NCI-H226 (cell line): ENCODE data around the gene ZNF841.
"Not testable (repeated sequence)": the region's sequence is repeated elsewhere in the genome, so short reads cannot be mapped to it uniquely, and the experiment has no call there.

Experiments used
- DNase-seq: peaks from one replicate; pipeline ENCODE4 v3.0.0-alpha.2; 2015

ZNF841 gene

GRCh38 chr19:52095172-52096014, at the start of gene ZNF841:
TSS of gene ZNF841 (minus strand) at chr19:52095765. CDS start at chr19:52084801, 10,964 bp downstream.
- DNase-seq = peak; percentile 95

GRCh38 chr19:52142001-52142595, 46.5 kb upstream of the ZNF841 start:
- DNase-seq = no peak

- no peak for DNase-seq
Observed at GRCh38 chr19:52141203-52141602, 45.6 kb upstream of the ZNF841 start.

GRCh38 chr19:52140032-52140710, 44.6 kb upstream of the ZNF841 start:
- DNase-seq = no peak

GRCh38 chr19:52139252-52140031, 43.9 kb upstream of the ZNF841 start, which contains the start of gene ZNF616:
TSS of gene ZNF616 (minus strand) at chr19:52139938. CDS start at chr19:52130512, 9,426 bp downstream.
- DNase-seq = peak; percentile 91

GRCh38 chr19:52138983-52139251, 43.4 kb upstream of the ZNF841 start:
- DNase-seq = no peak

GRCh38 chr19:52138278-52138982, 42.9 kb upstream of the ZNF841 start:
- no peak for DNase-seq

- no peak for DNase-seq
Observed at GRCh38 chr19:52120286-52120685, 24.7 kb upstream of the ZNF841 start.

GRCh38 chr19:52115526-52116053, 20.0 kb upstream of the ZNF841 start:
- DNase-seq = no peak

GRCh38 chr19:52114691-52115090, 19.1 kb upstream of the ZNF841 start:
- DNase-seq = no peak

- DNase-seq = no peak
Observed at GRCh38 chr19:52112624-52113023, 17.1 kb upstream of the ZNF841 start.

GRCh38 chr19:52110780-52111179, 15.2 kb upstream of the ZNF841 start:
- DNase-seq = no peak

GRCh38 chr19:52102782-52103181, 7.2 kb upstream of the ZNF841 start:
- no peak for DNase-seq

GRCh38 chr19:52101866-52102562, 6.4 kb upstream of the ZNF841 start:
- DNase-seq = no peak

GRCh38 chr19:52099497-52100138, 4.1 kb upstream of the ZNF841 start:
- no peak for DNase-seq

GRCh38 chr19:52096416-52096815, 851 bp upstream of the ZNF841 start:
- not testable (repeated sequence) for DNase-seq

- no peak for DNase-seq
Observed at GRCh38 chr19:52094526-52095130, 937 bp downstream of the ZNF841 start.

GRCh38 chr19:52086481-52086880, 9.1 kb downstream of the ZNF841 start:
- no peak for DNase-seq

- peak; percentile 51 for DNase-seq
Observed at GRCh38 chr19:52070496-52070895, 25.1 kb downstream of the ZNF841 start.

- DNase-seq = no peak
Observed at GRCh38 chr19:52069653-52070052, 25.9 kb downstream of the ZNF841 start.
